ENCODE data around the gene DVL3. TPM values are rescaled to one million over a fixed set of nuclear protein-coding genes. Genes with fewer than 3 reads are reported as not detected.
"Not testable (repeated sequence)": the region's sequence is repeated elsewhere in the genome, so short reads cannot be mapped to it uniquely, and the experiment has no call there.

DVL3 gene
- total RNA-seq = 59.4 and 61.5 TPM in 2 replicates

DNA sequence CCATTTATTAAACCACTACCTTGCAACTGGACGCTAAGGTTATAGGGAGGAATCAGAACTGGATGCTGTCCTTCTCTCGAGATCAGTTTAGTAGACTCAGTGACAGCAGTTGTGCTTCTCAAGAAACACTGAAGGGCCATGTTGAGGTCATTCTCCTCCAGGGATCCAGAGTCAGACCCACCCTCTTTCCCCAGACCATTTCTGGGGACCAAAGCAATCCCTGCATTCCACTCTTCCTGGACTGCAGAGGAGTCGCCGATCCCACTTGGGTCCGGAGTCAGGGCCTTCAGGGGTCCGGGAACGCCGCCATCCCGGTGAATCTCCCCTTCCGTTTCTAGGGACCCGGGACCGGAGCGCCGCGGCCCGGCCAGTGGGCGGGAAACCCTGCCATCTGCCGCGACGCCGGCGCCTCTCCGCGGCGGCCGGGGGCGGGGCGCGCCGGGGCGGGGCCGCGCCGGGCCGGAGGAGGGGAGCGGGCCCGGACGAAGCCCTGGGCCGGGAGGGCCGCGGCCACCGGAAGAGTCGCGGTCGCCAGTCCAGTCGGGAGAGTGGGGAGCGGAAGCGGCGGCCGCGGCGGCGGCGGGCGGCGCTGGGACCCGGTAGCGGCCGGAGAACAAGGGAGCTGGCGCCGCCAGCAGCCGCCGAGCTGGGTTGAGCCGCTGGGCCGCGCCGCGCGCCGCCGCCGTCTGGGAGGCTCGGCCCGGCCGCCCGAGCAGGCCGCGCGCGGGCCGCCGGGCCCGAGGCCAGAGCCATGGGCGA, at the start of gene DVL3:
Gene DVL3, plus strand, starts transcription at position 493 of the 759 bp plus-strand sequence. Its CDS starts 259 bp downstream, at position 752.
- DNase-seq (ENCODE audit: low spot score) = peak; percentile 51
- intact Hi-C loops (cut with micrococcal nuclease) = loop anchor here (1.0 kb wide), 4 partner anchors 19 to 94 kb away; partner anchors contain the start of genes AP2M1, EEF1AKMT4 and EIF2B5
- H3K4me1 Mint-ChIP-seq (ENCODE audit: low read depth) = peaks cover 20% of the 10 kb centered on the region
- peak within 1 kb of the TSS; percentile 88 for H3K27ac Mint-ChIP-seq
- peak within 1 kb of the TSS; percentile 95 for H3K4me3 Mint-ChIP-seq
- H3K36me3 Mint-ChIP-seq (ENCODE audit: low read depth) = peaks cover 2% of the 10 kb centered on the region
- H3K27me3 Mint-ChIP-seq (ENCODE audit: insufficient read depth) = peaks cover 5% of the 10 kb centered on the region
- H3K9me3 Mint-ChIP-seq = no peaks in the 10 kb centered on the region

DNA sequence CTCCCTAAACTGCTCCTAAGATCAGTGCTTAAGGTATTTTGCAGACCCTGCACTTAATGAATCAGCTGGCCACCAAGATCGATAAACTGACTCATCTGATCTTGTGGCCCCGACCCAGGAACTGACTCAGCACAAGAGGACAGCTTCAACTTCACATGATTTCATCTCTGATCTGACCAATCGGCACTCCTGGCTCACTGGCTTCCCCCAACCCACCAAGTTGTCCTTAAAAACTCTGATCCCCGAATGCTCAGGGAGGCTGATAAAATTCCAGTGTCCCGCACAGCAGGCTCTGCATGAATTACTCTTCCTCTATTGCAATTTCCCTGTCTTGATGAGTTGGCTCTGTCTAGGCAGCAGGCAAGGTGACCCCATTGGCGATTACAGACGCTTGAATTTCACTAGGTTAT, 44.9 kb upstream of the DVL3 start:
- no peaks in the 10 kb centered on the region for H3K9me3 Mint-ChIP-seq
- peaks cover 16% of the 10 kb centered on the region for H3K27me3 Mint-ChIP-seq (ENCODE audit: insufficient read depth)
- H3K36me3 Mint-ChIP-seq (ENCODE audit: low read depth) = no peaks in the 10 kb centered on the region
- DNase-seq (ENCODE audit: low spot score) = no peak
- no peak overlapping the region for H3K27ac Mint-ChIP-seq
- H3K4me3 Mint-ChIP-seq = no peak overlapping the region
- intact Hi-C loops (cut with micrococcal nuclease) = no loop called here
- H3K4me1 Mint-ChIP-seq (ENCODE audit: low read depth) = no peaks in the 10 kb centered on the region

DNA sequence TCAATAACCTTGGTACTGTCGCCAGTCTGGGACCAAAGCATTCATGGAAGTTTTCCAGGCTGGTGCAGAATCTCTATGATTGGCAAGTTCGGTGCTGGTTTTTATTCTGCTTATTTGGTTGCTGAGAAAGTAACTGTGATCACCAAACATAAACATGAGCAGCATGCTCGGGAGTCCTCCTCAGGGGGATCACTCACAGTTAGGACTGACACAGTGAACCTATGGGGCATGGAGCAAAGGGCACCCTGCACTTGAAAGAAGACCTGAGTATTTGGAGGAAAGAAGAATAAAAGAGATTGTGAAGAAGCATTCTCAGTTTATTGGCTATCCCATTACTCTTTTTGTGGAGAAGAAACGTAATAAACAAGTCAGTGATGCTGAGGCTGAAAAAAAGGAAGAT, 39.2 kb upstream of the DVL3 start:
- peaks cover 21% of the 10 kb centered on the region for H3K27me3 Mint-ChIP-seq (ENCODE audit: insufficient read depth)
- intact Hi-C loops (cut with micrococcal nuclease) = no loop called here
- H3K4me1 Mint-ChIP-seq (ENCODE audit: low read depth) = no peaks in the 10 kb centered on the region
- no peak overlapping the region for H3K27ac Mint-ChIP-seq
- H3K4me3 Mint-ChIP-seq = no peak overlapping the region
- H3K9me3 Mint-ChIP-seq = no peaks in the 10 kb centered on the region
- H3K36me3 Mint-ChIP-seq (ENCODE audit: low read depth) = no peaks in the 10 kb centered on the region
- DNase-seq (ENCODE audit: low spot score) = no peak

DNA sequence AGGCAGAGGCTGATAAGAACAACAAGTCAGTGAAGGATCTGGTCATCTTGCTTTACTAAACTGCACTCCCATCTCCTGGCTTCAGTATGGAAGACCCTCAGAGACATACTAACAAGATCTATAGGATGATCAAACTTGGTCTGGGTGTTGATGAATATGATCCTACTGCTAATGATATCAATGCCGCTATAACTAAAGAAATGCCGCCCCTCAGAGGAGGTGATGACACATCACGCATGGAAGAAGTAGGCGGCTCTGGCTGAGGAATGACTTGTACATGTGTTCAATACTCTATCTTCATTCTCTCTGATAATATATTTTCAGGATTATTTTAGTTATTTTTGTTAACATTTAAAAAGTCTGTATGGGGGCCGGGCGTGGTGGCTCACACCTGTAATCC, 37.5 kb upstream of the DVL3 start:
- Mint-ChIP-seq H3K9me3 (no peaks in the 10 kb centered on the region), H3K36me3 (ENCODE audit: low read depth) (no peaks in the 10 kb centered on the region), H3K4me3 (no peak overlapping the region), H3K4me1 (ENCODE audit: low read depth) (no peaks in the 10 kb centered on the region), H3K27me3 (ENCODE audit: insufficient read depth) (peaks cover 24% of the 10 kb centered on the region), H3K27ac (no peak overlapping the region)
- intact Hi-C loops (cut with micrococcal nuclease) = no loop called here
- no peak for DNase-seq (ENCODE audit: low spot score)

DNA sequence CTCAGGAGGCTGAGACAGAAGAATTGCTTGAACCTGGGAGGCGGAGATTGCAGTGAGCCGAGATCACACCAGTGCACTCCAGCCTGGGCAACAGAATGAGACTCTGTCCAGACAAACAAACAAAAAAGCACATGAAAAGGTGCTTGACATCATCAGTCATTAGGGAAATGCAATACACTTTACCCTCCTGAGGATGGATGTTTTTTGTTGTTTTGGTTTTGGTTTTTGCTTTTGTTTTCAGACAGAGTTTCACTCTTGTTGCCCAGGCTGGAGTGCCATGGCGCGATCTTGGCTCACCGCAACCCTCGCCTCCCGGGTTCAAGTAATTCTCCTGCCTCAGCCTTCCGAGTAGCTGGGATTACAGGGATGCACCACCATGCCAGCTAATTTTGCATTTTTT, 34.1 kb upstream of the DVL3 start:
- DNase-seq (ENCODE audit: low spot score); H3K4me3 Mint-ChIP-seq; H3K27me3 Mint-ChIP-seq (ENCODE audit: insufficient read depth); H3K4me1 Mint-ChIP-seq (ENCODE audit: low read depth); intact Hi-C loops (cut with micrococcal nuclease); H3K27ac Mint-ChIP-seq; H3K36me3 Mint-ChIP-seq (ENCODE audit: low read depth); H3K9me3 Mint-ChIP-seq: not testable (repeated sequence)

DNA sequence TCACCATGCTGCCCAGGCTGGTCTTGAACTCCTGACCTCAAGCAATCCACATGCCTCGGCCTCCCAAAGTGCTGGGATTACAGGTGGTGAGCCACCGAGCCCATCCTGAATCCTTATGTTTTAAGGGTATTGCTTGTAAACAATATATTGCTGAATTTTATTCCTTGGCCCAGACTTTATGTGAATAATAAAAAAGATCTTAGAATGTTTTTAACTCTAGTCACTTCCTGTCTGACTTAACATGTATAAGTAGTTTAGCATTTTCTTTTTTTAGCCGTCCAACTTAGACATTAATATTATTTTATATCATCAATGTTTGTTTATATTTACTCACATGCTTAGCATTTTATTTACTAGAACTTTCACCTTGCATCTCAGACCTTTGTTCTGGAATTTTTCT, 29.2 kb upstream of the DVL3 start:
- Mint-ChIP-seq H3K27ac (no peak overlapping the region), H3K27me3 (ENCODE audit: insufficient read depth) (peaks cover 7% of the 10 kb centered on the region), H3K4me1 (ENCODE audit: low read depth) (no peaks in the 10 kb centered on the region), H3K9me3 (no peaks in the 10 kb centered on the region), H3K4me3 (no peak overlapping the region), H3K36me3 (ENCODE audit: low read depth) (no peaks in the 10 kb centered on the region)
- intact Hi-C loops (cut with micrococcal nuclease) = no loop called here
- DNase-seq (ENCODE audit: low spot score) = no peak

DNA sequence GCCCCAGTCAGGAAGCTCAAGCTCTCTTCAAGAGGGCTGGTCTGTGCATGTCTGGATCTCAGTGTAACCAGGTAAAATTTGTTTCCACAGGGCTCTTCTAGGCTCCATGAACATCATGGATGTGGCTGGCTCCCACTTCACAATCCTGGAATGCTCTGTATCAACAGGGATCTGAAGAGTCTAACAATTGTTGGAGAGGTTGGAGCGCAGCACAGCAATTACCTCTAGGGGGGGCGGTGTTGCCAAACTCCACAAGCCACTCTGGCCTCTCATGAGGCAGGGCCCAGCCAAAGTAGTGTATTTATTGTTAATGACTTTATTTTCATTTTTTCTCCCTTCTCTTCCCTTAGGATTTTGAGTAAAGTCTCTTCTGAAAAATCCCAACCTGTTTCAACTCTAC, 26.2 kb upstream of the DVL3 start:
- intact Hi-C loops (cut with micrococcal nuclease) = no loop called here
- H3K27me3 Mint-ChIP-seq (ENCODE audit: insufficient read depth) = peaks cover 3% of the 10 kb centered on the region
- peaks cover 8% of the 10 kb centered on the region for H3K4me1 Mint-ChIP-seq (ENCODE audit: low read depth)
- H3K36me3 Mint-ChIP-seq (ENCODE audit: low read depth) = no peaks in the 10 kb centered on the region
- no peak overlapping the region for H3K27ac Mint-ChIP-seq
- no peak overlapping the region for H3K4me3 Mint-ChIP-seq
- no peak for DNase-seq (ENCODE audit: low spot score)
- no peaks in the 10 kb centered on the region for H3K9me3 Mint-ChIP-seq

DNA sequence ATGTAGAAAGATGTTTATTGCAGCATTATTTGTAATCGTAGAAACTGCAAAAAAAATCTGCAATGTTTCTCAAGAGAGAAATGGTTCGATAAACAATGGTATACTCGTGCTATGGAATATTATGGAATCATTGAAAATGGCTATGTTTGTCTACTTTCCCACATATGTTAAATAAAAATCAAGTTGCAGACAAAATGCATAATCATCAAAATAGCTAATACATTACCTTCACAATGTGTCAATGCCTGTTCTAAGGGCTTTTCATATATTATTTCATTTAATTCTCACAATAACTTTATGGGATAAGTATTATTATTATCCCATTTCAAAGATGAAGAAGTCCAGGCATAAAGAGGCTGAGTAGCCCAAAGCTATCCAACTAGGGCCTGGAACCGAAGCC, 22.2 kb upstream of the DVL3 start:
- no peak overlapping the region for H3K27ac Mint-ChIP-seq
- peaks cover 31% of the 10 kb centered on the region for H3K4me1 Mint-ChIP-seq (ENCODE audit: low read depth)
- H3K36me3 Mint-ChIP-seq (ENCODE audit: low read depth) = peaks cover 5% of the 10 kb centered on the region
- H3K4me3 Mint-ChIP-seq = no peak overlapping the region
- no peak for DNase-seq (ENCODE audit: low spot score)
- intact Hi-C loops (cut with micrococcal nuclease) = loop anchor here (10.0 kb wide), 1 partner anchor 438 kb away; the partner anchor contains the start of gene YEATS2
- no peaks in the 10 kb centered on the region for H3K9me3 Mint-ChIP-seq
- no peaks in the 10 kb centered on the region for H3K27me3 Mint-ChIP-seq (ENCODE audit: insufficient read depth)

DNA sequence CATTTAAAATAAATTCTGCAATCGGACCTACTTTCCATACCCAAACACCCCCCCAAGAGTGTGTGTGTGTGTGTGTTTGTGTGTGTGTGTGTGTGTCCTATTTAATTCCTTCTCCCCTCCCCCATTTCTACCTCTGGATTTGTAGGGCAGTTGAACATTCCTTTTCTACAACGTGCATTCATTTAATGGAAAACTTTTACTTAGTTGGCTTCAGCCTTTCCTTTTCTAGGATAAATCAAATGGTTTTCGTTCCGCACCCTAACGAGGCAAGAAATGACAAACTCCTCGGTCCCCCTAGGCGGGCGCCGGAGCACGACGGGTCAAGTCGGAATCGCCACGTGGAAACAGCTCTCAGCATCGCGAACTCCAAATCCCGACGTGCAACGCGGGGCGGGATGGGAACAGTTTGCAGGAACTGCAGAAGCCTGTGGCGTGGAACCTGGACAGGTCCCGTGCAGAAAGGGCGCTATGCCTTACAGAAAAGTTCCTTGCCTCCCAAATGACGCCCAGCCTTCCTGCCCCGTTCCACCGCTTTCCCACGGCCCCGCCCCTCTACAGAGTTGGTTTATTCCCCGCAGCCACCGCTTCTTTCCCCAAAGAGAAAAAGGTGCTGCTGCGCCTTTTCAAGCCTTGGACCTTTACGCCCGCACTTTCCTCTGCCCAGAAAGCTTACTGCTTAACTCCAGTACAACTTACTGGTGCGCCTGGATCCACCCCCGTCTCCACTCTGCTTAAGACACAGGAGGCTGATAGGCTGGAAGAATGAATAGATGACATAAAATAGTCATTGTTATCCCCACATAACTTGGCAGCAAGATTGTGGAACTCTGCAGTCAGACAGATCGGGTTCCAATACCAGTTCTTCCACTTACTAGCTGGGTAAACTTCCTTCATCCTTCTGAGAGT, 21.1 kb upstream of the DVL3 start:
- no peaks in the 10 kb centered on the region for H3K27me3 Mint-ChIP-seq (ENCODE audit: insufficient read depth)
- H3K4me1 Mint-ChIP-seq (ENCODE audit: low read depth) = peaks cover 31% of the 10 kb centered on the region
- H3K4me3 Mint-ChIP-seq = peak overlapping the region; percentile 92
- no peak for DNase-seq (ENCODE audit: low spot score)
- peaks cover 5% of the 10 kb centered on the region for H3K36me3 Mint-ChIP-seq (ENCODE audit: low read depth)
- intact Hi-C loops (cut with micrococcal nuclease) = loop anchor here (2.0 to 10.0 kb wide), 2 partner anchors 239 to 439 kb away; partner anchors contain the start of gene YEATS2
- H3K27ac Mint-ChIP-seq = peak overlapping the region; percentile 13
- H3K9me3 Mint-ChIP-seq = no peaks in the 10 kb centered on the region

DNA sequence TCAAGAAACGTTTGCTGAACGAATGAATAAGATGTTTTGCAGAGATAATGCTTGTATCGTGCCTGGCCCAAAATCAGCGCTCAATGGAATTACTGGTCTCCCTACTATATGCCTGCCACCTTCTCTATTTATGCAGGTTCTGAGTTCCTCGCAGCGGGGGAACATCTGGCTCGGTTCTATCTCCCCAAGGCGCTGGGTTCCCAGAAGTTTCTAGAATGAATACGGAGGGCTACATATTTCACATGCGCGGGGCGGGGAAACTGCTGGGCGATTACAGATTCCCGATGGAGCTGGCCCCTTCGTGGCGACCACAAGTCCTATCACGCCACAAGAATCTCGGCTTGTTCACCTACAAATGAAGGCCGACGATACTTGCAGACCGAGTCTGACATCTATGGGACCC, 20.4 kb upstream of the DVL3 start:
- DNase-seq (ENCODE audit: low spot score) = no peak
- Mint-ChIP-seq H3K9me3 (no peaks in the 10 kb centered on the region), H3K4me3 (peak overlapping the region; percentile 92), H3K4me1 (ENCODE audit: low read depth) (peaks cover 31% of the 10 kb centered on the region), H3K27me3 (ENCODE audit: insufficient read depth) (no peaks in the 10 kb centered on the region), H3K27ac (peak overlapping the region; percentile 85), H3K36me3 (ENCODE audit: low read depth) (peaks cover 5% of the 10 kb centered on the region)
- intact Hi-C loops (cut with micrococcal nuclease) = loop anchor here (1.0 to 10.0 kb wide), 11 partner anchors 21 to 497 kb away; partner anchors contain the start of genes ABCC5, ABCF3, AP2M1 and DVL3

DNA sequence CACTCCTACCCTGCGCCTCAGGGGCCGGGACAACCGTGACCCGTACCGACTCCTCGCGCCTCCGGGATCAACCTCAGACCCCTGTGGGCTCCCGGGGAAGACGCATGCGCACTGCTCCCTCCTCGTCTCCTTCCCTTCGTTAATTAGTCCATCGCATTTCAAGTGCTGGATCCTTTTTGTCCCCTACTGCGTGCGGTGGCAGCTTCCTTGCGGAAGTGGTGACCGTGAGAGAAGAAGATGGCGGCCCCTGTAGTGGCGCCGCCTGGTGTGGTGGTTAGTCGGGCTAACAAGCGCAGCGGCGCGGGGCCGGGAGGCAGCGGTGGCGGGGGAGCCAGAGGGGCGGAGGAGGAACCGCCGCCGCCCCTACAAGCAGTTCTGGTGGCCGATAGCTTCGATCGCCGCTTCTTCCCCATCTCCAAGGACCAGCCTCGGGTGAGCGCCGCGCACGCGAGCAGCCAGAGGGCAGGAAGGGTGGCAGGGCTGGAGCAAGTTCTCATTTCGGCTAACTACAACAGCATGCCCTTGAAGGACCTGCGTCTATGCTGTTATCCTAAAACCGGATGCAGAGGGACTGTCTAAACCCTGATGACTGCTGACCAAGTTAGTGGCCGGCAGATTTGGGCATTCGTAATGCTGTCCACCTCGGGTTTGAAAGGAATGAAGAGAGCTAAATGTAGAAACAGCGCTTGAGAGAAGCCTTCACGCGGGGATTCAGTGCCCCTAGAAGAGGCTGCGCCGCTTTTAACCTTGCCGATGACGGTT, 19.8 kb upstream of the DVL3 start, which contains the start of gene EIF2B5:
Gene EIF2B5, plus strand, starts transcription at position 210 of the 762 bp plus-strand sequence. Its CDS starts 28 bp downstream, at position 238.
- peak; percentile 83 for DNase-seq (ENCODE audit: low spot score)
- H3K4me1 Mint-ChIP-seq (ENCODE audit: low read depth) = peaks cover 31% of the 10 kb centered on the region
- H3K4me3 Mint-ChIP-seq = peak within 1 kb of the TSS; percentile 92
- no peaks in the 10 kb centered on the region for H3K9me3 Mint-ChIP-seq
- intact Hi-C loops (cut with micrococcal nuclease) = loop anchor here (1.0 to 10.0 kb wide), 11 partner anchors 20 to 498 kb away; partner anchors contain the start of genes ABCC5, ABCF3, AP2M1 and DVL3
- H3K27me3 Mint-ChIP-seq (ENCODE audit: insufficient read depth) = no peaks in the 10 kb centered on the region
- H3K36me3 Mint-ChIP-seq (ENCODE audit: low read depth) = peaks cover 9% of the 10 kb centered on the region
- peak within 1 kb of the TSS; percentile 85 for H3K27ac Mint-ChIP-seq

DNA sequence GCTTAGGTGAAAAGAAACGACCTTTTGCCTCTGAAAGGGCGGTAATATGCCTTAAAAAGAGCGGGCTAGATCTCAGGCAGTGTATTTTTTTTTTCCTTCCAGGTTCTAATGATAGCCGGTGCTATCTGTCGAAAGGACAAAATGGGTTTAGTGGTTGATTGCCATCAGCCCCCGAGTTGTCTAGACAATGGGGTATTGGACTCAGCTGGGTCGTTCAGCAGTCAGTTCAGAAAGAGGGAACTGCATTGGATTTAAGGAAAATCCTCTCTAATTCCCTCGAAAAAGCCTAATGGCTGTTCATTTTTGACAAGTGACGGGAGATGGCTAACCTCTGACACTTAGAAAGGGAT, 19.3 kb upstream of the DVL3 start:
- H3K9me3 Mint-ChIP-seq = no peaks in the 10 kb centered on the region
- H3K27ac Mint-ChIP-seq = peak overlapping the region; percentile 85
- no peaks in the 10 kb centered on the region for H3K27me3 Mint-ChIP-seq (ENCODE audit: insufficient read depth)
- H3K4me1 Mint-ChIP-seq (ENCODE audit: low read depth) = peaks cover 31% of the 10 kb centered on the region
- DNase-seq (ENCODE audit: low spot score) = no peak
- peaks cover 10% of the 10 kb centered on the region for H3K36me3 Mint-ChIP-seq (ENCODE audit: low read depth)
- H3K4me3 Mint-ChIP-seq = peak overlapping the region; percentile 92
- intact Hi-C loops (cut with micrococcal nuclease) = loop anchor here (1.0 to 10.0 kb wide), 11 partner anchors 19 to 499 kb away; partner anchors contain the start of genes ABCC5, ABCF3, AP2M1 and DVL3
